Vagina (tissue), 2 donors: ENCODE data around the gene IST1.

ENCODE experiments used
- CTCF ChIP-seq, 3 experiments: fragments of 450-650 bp in 2 of 3; fragments of 200-600 bp in 1 of 3; sonication (generic) in 1 of 3; IDR thresholded peaks; one replicate each; pipeline ENCODE4 v1.5.1; 2017 to 2019; ENCODE audit warnings: antibody characterized with exemption in 3 of 3, mild to moderate bottlenecking in 2 of 3, moderate library complexity in 2 of 3
- POLR2A ChIP-seq, 2 donors: fragments of 450-650 bp; IDR thresholded peaks; one replicate each; pipeline ENCODE4 v1.6.1; 2017; ENCODE audit warnings: antibody characterized with exemption in 2 of 2, mild to moderate bottlenecking in 2 of 2, moderate library complexity in 2 of 2
- POLR2AphosphoS5 ChIP-seq, 2 donors: sonication (generic); formaldehyde crosslinking; IDR thresholded peaks; one replicate each; pipeline ENCODE4 v1.9.0; 2017; ENCODE audit warnings: antibody characterized with exemption in 2 of 2, mild to moderate bottlenecking in 2 of 2, low read depth in 1 of 2; ENCODE audit not compliant: insufficient read depth in 1 of 2

DNA sequence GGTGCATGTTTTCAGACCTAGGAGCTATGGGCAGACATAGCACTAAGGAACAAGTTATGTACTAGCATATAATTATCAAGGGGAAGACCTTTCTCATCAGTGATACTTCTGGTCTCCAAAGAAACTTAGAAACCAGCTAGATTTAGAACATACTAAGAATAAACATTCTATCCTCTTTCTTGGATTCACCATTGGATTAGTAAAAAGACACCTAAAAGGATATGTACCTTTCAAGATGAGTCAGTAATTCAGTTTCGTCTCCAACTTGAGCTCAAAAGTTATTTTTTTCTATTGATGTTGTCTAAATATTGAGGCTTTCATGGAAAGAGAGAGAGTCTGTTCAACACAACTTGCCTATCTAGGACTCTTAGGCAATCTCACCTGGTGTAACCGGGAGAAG lies 24.5 kb upstream of the IST1 start:
- no peak for TF ChIP-seq CTCF (IDR thresholded peaks at IDR 0.05)
- no peak for TF ChIP-seq POLR2A (IDR thresholded peaks at IDR 0.05)
- TF ChIP-seq POLR2AphosphoS5 (IDR thresholded peaks at IDR 0.05; ENCODE audit: insufficient read depth in 1 of 2, low read depth in 1 of 2), result no peak
